Type B pancreatic cell (in vitro differentiated cells): Measurements from ENCODE around the gene DNAJB13. TPM values are rescaled to one million over a fixed set of nuclear protein-coding genes. Genes with fewer than 3 reads are reported as not detected.

Experiments used
- DNase-seq: peaks from one replicate; pipeline ENCODE4 v3.0.0; 2021; ENCODE audit warnings: mixed read lengths; ENCODE audit not compliant: unreplicated experiment; ENCODE audit errors: extremely low spot score
- H3K27ac Mint-ChIP-seq: 2 replicates; pipeline ENCODE4 v1.8.0; 2021; ENCODE audit warnings: mild to moderate bottlenecking, mixed read lengths
- H3K27me3 Mint-ChIP-seq: 2 replicates; pipeline ENCODE4 v1.8.0; 2021; ENCODE audit warnings: mixed read lengths
- H3K36me3 Mint-ChIP-seq: 2 replicates; pipeline ENCODE4 v1.8.0; 2021; ENCODE audit warnings: mixed read lengths
- H3K4me1 Mint-ChIP-seq: one replicate; pipeline ENCODE4 v1.8.0; 2021; ENCODE audit warnings: mixed read lengths; ENCODE audit not compliant: unreplicated experiment
- H3K4me3 Mint-ChIP-seq: 2 replicates; pipeline ENCODE4 v1.8.0; 2021; ENCODE audit warnings: mild to moderate bottlenecking, mixed read lengths
- H3K9me3 Mint-ChIP-seq: 2 replicates; pipeline ENCODE4 v1.8.0; 2021; ENCODE audit warnings: mixed read lengths
- total RNA-seq: library from RNA; stranded (reverse); gene quantifications from 2 replicates; pipeline ENCODE4 v1.2.1, GENCODE V29; 2021; ENCODE audit warnings: low replicate concordance
- TF ChIP-seq, protein P1 (sequence below): fragments of 200-600 bp; sonication (generic); conservative IDR thresholded peaks from 2 replicates; pipeline ENCODE4 v1.5.0; 2021; ENCODE audit warnings: antibody characterized with exemption, mild to moderate bottlenecking

The DNAJB13 gene
- total RNA-seq, 1 donor from 2014 or later = 2.8 TPM

DNA sequence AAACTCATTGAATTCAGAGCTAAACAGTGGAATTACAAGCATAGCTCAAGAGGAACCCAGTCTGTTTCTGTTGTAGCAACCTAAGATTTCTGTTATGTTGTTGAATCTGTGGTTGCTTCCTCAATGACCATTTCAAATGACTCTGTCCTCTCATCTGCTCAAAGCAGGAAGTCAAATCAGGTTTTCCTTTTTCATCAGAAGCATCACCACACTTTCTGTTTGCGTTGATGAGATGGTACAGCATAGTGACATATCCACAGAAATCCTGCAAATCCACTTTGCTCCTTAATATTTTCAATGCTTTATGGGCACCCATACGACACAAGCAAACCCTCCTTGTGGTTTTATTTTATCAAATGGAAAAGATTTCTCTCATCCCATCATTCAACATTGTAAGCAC, 44.4 kb downstream of the DNAJB13 start:
- H3K36me3 Mint-ChIP-seq = no peaks in the 10 kb centered on the region
- no peaks in the 10 kb centered on the region for H3K9me3 Mint-ChIP-seq
- TF ChIP-seq, protein P1, sequence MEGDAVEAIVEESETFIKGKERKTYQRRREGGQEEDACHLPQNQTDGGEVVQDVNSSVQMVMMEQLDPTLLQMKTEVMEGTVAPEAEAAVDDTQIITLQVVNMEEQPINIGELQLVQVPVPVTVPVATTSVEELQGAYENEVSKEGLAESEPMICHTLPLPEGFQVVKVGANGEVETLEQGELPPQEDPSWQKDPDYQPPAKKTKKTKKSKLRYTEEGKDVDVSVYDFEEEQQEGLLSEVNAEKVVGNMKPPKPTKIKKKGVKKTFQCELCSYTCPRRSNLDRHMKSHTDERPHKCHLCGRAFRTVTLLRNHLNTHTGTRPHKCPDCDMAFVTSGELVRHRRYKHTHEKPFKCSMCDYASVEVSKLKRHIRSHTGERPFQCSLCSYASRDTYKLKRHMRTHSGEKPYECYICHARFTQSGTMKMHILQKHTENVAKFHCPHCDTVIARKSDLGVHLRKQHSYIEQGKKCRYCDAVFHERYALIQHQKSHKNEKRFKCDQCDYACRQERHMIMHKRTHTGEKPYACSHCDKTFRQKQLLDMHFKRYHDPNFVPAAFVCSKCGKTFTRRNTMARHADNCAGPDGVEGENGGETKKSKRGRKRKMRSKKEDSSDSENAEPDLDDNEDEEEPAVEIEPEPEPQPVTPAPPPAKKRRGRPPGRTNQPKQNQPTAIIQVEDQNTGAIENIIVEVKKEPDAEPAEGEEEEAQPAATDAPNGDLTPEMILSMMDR = no peak
- DNase-seq = no peak
- H3K27ac Mint-ChIP-seq = no peak overlapping the region
- H3K4me1 Mint-ChIP-seq = no peaks in the 10 kb centered on the region
- H3K4me3 Mint-ChIP-seq = no peak overlapping the region
- H3K27me3 Mint-ChIP-seq = no peaks in the 10 kb centered on the region

DNA sequence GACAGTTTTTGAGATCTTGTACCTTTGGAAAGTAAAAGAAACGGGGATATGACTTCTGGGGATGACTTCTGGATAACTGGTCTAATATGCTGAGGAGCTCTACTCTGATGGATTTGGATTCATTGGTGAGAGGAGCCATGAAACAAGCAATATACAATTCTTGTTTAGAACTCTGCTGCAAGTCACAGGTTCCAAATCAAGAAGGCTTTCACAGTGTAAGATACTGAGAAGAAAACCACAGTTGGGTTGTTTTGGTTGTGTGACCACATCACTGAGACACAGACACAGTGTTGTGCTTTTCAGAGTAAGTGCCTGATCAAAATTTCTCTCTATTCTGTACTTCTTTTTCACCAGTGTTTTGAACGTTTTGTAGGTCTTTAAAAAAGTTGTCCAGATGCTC, 44.9 kb downstream of the DNAJB13 start:
- Mint-ChIP-seq H3K9me3 (no peaks in the 10 kb centered on the region), H3K27me3 (no peaks in the 10 kb centered on the region), H3K27ac (no peak overlapping the region), H3K4me1 (no peaks in the 10 kb centered on the region), H3K4me3 (no peak overlapping the region), H3K36me3 (no peaks in the 10 kb centered on the region)
- TF ChIP-seq, protein P1 = no peak
- DNase-seq = no peak

DNA sequence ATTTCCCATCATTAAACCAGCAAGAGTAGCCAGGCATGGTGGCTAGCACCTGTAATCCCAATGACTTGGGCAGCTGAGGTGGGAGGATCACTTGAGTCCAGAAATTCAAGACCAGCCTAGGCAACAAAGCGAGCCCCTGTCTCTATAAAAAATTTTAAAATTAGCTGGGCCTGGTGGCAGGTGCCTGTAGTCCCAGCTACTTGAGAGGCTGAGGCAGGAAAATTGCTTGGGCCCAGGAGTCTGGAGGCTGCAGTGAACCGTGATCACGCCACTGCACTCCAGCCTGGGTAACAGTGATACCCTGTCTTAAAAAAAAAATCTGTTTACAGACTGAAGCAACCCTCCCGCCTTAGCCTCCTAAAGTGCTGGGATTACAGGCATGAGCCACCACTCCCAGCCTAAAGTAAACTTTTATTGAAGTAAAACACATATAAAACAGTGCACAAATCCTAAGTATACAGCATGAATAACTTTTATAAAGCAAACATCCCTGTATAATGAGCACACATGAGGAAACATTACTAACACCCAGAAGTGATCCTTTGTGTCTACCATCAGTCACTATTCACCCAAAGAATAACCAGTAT, 45.4 kb downstream of the DNAJB13 start:
- Mint-ChIP-seq H3K27ac (no peak overlapping the region), H3K27me3 (no peaks in the 10 kb centered on the region), H3K9me3 (no peaks in the 10 kb centered on the region), H3K4me1 (no peaks in the 10 kb centered on the region), H3K4me3 (no peak overlapping the region), H3K36me3 (no peaks in the 10 kb centered on the region)
- TF ChIP-seq, protein P1 = no peak
- DNase-seq = no peak

DNA sequence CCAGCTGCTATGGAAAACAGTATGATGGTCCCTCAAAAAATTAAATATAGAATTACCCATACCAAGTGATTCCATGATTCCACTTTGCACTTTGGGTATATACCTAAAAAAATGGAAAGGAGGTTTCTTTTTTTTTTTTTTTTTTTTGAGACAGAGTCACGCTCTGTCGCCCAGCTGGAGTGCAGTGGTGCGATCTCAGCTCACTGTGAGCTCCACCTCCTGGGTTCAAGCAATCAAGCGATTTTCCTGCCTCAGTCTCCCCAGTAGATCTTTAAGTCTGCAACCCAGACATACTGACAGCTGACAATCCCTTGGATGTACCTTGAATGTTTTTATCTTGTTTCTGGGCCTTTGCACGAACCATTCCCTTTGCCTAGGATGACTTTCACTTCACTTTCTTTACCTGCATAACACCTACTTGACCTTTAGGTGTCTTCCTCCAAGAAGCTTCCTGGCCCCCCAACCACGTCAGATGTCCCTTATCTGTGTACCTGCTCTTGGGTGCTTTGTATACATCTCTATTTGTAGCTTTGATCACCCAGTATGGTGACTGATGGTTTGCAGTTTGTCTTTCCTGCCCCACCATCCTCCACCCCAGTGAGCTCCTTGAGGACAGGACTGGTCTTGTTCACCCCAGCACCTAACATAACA, 46.4 kb downstream of the DNAJB13 start:
- Mint-ChIP-seq H3K9me3 (no peaks in the 10 kb centered on the region), H3K4me3 (no peak overlapping the region), H3K4me1 (no peaks in the 10 kb centered on the region), H3K27me3 (no peaks in the 10 kb centered on the region), H3K36me3 (peaks cover 3% of the 10 kb centered on the region), H3K27ac (no peak overlapping the region)
- no peak for DNase-seq
- TF ChIP-seq, protein P1 = no peak

DNA sequence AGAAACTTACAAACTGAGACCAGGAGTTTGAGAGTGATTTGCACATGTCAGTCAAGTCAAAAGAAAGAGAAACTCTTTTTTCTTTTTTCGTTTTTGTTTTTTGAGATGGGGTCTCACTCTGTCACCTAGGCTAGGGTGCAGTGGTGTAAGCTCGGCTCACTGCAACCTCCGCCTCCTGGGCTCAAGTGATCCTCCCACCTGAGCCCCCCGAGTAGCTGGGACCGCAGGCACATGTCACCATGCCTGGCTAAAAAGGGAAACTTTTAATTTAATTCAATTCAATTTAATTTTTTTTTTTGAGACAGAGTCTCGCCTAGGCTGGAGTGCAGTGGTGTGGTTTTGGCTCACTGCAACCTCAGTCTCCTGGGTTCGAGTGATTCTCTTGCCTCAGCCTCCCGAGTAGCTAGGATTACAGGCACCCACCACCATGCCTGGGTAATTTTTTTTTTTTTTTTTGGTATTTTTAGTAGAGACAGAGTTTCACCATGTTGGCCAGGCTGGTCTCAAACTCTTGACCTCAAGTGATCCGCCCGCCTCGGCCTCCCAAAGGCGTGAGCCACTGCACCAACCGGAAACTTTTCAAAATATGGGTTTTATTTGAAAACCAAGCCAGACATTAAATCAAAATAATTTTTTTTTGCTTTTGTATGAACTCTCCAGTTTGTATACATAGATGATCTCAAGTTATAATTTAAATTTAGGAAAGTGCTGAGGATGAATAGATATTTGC, 48.2 kb downstream of the DNAJB13 start:
- no peak for DNase-seq
- no peaks in the 10 kb centered on the region for H3K4me1 Mint-ChIP-seq
- H3K27ac Mint-ChIP-seq = no peak overlapping the region
- no peaks in the 10 kb centered on the region for H3K9me3 Mint-ChIP-seq
- no peaks in the 10 kb centered on the region for H3K27me3 Mint-ChIP-seq
- TF ChIP-seq, protein P1 = no peak
- peaks cover 7% of the 10 kb centered on the region for H3K36me3 Mint-ChIP-seq
- H3K4me3 Mint-ChIP-seq = no peak overlapping the region
